GM12891 (cell line): Measurements from ENCODE around the gene LAPTM5.

ENCODE experiments used
- PAX5 ChIP-seq: IDR thresholded peaks from 2 replicates; pipeline ENCODE4 v1.6.1; 2011; ENCODE audit warnings: low read length, moderate library complexity, mild to moderate bottlenecking; ENCODE audit not compliant: insufficient read depth, severe bottlenecking
- POLR2A ChIP-seq: IDR thresholded peaks from 2 replicates; pipeline ENCODE4 v1.6.1; 2011; ENCODE audit warnings: low read depth, low read length, control low read depth
- POLR2AphosphoS5 ChIP-seq: IDR thresholded peaks from 2 replicates; pipeline ENCODE4 v1.6.1; 2011; ENCODE audit warnings: low read depth, low read length, control low read depth
- POU2F2 ChIP-seq: IDR thresholded peaks from 2 replicates; pipeline ENCODE4 v1.6.1; 2011; ENCODE audit warnings: low read depth, mild to moderate bottlenecking, control low read depth, low read length, moderate library complexity
- SPI1 ChIP-seq: IDR thresholded peaks from 2 replicates; pipeline ENCODE4 v1.6.1; 2011; ENCODE audit warnings: low read depth, low read length, control low read depth
- TAF1 ChIP-seq: IDR thresholded peaks from 2 replicates; pipeline ENCODE4 v1.6.1; 2011; ENCODE audit warnings: low read depth, low read length, control low read depth

GRCh38 chr1:30694280-30695175 is 63.0 kb downstream of the LAPTM5 start:
- TF ChIP-seq SPI1 (no peak), POLR2A (no peak), POLR2AphosphoS5 (no peak), PAX5 (no peak), TAF1 (no peak), POU2F2 (no peak)
